Astrocyte of the cerebellum (primary cell): Measurements from ENCODE around the gene COL4A3.

Source experiments
- DNase-seq: peaks from one replicate; pipeline ENCODE4 v3.0.0-alpha.2; 2011; ENCODE audit warnings: low read depth
- H3K4me3 ChIP-seq: 2 replicates; pipeline ENCODE4 v1.5.1; 2011; ENCODE audit warnings: mild to moderate bottlenecking, low read depth, low read length, moderate library complexity
- in situ Hi-C: cut with HindIII; loops from 2 replicates; pipeline ENCODE4 v1.10.0; 2017; ENCODE audit warnings: low sequenced_read_pairs
- TF ChIP-seq, protein P1 (sequence below): IDR thresholded peaks from 2 replicates; pipeline ENCODE4 v1.5.1; 2012; ENCODE audit warnings: low read length, low read depth, moderate library complexity, mild to moderate bottlenecking; ENCODE audit errors: missing control alignments

The COL4A3 gene

DNA sequence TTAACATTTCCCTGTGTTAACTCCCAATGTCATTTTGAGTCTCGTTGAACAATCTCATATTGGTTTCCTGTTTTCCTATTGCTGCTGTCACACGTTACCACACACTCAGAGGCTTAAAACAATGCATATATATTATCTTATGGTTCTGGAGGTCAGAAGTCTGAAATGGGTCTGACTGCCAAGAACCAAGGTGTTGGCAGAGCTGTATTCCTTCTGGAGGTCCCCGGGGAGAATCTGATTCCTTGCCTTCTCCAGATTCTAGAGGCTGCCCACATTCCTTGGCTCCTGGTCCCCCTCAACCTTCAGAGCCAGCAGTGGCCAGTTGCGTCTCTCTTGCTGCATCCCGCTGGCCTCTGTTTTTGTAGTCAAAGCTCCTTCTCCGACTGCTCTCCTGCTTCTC is 18.0 kb upstream of the COL4A3 start:
- TF ChIP-seq, protein P1, sequence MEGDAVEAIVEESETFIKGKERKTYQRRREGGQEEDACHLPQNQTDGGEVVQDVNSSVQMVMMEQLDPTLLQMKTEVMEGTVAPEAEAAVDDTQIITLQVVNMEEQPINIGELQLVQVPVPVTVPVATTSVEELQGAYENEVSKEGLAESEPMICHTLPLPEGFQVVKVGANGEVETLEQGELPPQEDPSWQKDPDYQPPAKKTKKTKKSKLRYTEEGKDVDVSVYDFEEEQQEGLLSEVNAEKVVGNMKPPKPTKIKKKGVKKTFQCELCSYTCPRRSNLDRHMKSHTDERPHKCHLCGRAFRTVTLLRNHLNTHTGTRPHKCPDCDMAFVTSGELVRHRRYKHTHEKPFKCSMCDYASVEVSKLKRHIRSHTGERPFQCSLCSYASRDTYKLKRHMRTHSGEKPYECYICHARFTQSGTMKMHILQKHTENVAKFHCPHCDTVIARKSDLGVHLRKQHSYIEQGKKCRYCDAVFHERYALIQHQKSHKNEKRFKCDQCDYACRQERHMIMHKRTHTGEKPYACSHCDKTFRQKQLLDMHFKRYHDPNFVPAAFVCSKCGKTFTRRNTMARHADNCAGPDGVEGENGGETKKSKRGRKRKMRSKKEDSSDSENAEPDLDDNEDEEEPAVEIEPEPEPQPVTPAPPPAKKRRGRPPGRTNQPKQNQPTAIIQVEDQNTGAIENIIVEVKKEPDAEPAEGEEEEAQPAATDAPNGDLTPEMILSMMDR: no peak
- no peak for DNase-seq

DNA sequence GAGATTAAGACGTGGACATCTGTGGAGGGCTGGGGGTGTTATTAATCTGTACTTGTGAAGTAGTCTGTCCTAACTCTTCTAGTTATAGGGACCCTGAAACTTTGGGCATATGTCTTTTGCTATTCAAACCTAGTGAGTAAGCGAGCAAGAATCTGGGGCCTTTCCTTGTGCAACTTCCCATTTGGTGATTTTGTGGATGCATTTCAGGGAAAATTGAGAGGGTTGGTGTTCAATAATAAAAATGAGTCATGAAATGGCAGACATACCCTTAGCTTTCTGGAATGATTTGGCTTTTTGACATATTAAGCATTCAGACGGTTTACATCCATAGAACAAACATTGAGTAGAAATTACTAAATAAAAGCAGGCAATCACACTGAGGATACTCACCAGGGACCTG is 17.4 kb upstream of the COL4A3 start:
- in situ Hi-C loops: no loop called here

More for the DNA sequence above, 18.0 kb upstream of the COL4A3 start:
- in situ Hi-C loops: no loop called here
- H3K4me3 ChIP-seq: no peak overlapping the region

DNA sequence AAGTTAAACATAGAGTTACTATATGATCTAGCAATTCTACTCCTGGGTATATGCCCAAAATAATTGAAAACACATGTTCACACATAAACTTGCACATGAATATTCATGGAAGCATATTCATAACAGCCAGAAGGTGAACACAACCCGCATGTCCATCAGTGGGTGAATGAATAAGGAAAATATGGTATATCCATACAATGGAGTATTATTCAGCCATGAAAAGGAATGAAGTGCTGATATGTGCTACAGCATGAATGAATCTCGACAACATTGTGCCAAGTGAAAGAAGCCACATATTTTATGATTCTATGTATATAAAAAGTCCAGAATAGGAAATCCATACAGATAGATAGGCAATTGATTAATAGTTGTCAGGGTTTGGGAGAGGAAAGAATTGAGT is 16.3 kb upstream of the COL4A3 start:
- no peak for DNase-seq
- TF ChIP-seq, protein P1: no peak
- in situ Hi-C loops: no loop called here
- no peak overlapping the region for H3K4me3 ChIP-seq

More for the DNA sequence above, 17.4 kb upstream of the COL4A3 start:
- H3K4me3 ChIP-seq: no peak overlapping the region
- TF ChIP-seq, protein P1: no peak
- DNase-seq: no peak

DNA sequence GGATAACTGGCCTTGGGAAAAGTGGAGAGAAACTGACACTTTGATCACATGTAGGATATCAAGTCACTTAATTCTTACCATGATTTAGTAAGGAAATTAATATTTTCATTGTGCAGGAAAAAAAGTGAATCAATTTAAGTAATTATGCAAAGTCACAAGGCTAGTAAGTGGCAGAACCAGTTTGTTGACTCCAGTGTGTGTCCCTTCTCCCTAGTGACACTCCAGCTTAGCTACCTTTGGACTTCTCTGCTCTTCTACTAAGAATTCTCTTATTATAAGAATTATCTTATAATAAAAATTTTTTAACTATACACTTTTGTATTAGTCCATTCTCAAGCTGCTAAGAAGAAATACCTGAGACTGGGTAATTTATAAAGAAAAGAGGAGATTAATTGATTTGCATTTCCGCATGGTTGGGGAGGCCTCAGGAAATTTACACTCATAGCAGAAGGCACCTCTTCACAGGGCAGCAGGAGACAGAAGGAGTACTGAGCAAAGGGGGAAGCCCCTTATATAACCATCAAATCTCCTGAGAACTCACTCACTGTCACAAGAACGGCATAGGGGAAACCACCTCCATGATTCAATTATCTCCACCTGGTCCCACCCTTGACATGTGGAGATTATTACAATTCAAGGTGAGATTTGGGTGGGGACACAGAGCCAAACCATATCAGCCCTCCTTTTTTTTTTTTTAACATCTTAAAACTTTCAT is 14.0 kb upstream of the COL4A3 start:
- TF ChIP-seq, protein P1: no peak
- DNase-seq: no peak
- in situ Hi-C loops: no loop called here
- H3K4me3 ChIP-seq: no peak overlapping the region

DNA sequence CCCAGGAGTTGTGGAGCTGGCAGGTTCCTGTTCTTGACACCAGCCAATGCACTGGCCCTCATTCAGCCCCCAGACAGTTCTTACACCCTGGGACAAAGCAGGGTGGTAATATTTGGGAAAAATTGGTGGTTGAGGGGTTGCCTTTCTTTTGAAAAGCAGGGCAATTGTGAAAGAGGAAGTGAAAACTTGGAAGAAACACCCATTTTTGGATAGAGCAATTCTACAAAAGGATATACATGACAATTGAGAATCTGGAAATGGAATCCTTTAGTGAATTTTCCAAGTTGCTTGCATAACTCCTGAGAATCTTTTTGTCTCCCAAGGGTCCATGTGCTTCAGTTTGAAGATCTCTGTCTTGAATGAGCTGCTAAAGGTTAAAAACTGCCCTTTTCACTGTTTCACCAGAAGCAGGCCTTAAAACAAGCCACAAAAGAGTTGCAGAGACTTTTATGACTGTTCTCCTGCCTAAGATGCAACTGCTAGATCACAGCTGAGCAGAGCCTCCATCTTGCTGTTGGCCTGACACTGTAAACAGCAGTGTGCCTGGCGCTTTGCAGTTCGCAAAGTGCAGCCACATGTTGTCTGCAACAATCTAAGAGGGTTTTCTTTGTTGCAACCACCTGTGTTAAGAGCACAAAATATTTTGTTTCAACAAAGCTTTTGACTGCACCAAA is 12.2 kb upstream of the COL4A3 start:
- no peak overlapping the region for H3K4me3 ChIP-seq
- TF ChIP-seq, protein P1: no peak
- in situ Hi-C loops: no loop called here
- no peak for DNase-seq

DNA sequence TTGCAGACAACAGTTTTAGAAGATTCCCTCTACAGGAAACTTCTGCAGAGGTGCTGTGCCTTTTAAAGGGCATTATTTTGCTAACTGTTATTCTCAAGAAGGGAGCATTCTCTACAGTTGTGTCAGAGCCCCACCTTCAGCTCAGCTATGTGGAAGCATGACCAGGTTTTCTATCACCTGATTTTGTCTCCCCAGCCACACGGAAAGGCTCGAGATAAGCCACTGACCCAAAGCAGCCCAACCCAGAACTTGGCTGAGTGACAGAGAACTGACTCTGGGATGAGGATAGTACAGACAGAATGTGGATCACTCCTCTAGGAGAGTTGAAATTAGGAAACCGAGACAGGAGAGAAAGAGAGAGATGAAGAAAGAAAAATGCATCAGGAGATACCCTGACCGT is 11.1 kb upstream of the COL4A3 start:
- DNase-seq: no peak
- TF ChIP-seq, protein P1: no peak
- H3K4me3 ChIP-seq: no peak overlapping the region
- in situ Hi-C loops: no loop called here
